ENCODE data around the gene ERCC4.
A peak's percentile ranks its signal among the peaks of the same experiment; 100 is the strongest.

The ERCC4 gene

DNA sequence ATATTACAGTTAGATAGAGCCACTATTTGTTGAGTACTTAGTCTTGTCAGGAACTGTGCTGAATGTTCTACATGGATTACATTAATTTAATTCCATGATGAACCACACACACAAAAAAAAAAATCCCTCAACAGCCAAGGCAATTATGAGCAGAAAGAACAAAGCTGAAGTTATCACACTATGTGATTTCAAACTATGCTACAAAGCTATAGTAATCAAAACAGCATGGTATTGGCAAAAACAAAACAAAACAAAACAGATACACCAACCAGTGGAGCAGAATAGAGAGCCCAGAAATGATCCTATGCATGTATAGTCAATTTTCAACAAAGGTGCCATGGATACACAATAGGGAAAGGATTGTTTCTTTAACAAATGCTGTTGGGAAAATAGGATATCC is 8.1 kb upstream of the ERCC4 start:
- DNase-seq, result no peak

DNA sequence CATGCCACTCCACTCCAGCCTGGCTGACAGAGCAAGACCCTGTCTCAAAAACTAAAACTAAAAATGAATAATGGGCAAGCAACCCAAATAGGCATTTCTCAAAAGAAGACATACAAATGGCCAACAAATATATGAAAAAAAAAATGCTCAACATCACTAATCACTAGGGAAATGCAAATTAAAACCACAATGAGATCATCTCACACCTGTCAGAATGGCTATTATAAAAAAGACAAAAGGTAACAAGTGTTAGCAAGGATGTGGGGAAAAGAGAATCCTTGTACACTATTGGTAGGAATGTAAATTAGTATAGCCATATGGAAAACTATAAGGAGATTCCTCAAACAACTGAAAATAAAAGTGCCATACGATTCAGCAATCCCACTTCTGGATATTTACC is 7.1 kb upstream of the ERCC4 start:
- no peak for DNase-seq

DNA sequence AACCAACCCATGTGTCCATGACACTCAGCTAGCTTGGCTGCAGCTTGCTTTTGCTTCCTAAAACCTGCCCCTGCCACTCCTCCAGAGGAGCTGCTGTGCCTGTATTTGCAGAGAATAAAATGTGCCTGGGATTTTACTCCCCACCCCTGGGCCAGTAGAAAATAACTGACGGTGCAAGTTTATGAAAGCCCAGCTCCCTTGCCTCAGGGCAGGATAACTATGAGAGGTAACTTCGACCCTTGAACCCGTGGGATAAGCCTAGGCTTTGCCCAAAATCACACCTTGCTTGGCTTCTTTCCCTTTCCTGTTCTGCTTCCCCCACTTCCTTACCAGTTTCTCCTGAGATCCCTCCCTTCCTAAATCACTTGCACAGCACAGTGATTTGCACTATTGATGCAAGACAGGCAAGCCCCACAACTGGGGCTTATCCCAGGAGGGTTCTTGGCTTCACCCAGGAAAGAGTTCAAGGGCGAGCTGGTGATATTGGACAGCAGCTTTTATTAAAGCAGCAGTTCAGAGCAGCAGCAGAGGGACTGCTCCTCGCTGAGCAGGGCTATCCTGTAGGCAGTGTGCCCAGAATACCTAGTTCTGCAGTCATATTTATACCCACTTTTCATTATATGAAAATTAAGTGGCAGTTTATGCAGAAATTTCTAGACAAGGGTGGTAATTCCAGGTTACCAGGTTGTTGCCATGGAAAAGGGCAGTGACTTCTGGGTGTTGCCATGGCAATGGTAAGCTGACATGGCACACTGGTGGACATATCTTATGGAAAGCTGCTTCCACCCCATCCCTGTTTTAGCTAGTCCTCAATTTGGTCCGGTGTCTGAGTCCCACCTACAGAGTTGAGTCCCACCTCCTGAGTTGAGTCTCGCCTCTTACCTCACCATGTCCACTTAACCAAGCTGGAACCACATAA is 6.3 kb upstream of the ERCC4 start:
- no peak for DNase-seq

DNA sequence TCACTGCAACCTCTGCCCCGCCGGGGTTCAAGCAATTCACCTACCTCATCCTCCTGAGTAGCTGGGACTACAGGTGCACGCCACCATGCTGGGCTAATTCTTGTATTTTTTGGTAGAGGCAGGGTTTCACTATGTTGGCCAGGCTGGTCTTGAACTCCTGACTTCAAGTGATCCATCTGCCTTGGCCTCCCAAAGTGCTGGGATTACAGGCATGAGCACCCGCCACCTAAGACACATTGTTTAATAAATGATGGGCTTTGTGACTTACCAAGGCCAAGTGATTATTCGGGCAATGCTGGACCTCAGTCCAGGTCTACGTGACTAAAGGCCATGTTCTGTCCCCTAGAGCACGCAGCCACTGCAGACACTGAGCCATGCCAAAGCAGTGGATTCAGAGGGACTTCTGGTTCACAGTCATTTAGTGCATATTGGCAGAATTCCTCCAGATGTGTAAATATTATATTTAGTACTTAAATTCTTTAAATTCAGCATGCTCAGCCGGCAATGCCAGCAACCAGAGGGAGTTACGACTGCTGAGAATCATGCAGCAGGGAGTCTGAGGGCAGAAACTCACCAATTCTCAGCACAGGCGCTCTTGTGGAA is 4.8 kb upstream of the ERCC4 start:
- no peak for DNase-seq

DNA sequence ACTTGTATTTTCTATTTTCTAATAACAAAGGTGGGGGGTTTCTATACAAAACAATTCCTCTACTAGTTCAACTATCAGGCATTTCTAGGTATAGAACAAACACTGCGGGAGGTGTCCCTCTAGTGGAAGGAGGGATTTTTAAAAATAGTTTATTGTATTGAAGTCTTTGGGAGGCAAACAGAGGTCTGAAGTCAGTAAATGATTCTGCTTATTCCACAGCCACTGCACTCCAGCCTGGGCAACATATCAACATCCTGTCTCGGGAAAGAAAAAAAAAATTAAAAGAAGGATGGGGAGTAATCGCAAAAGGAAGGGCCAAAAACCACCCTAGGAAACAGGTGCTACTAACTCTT is 648 bp upstream of the ERCC4 start:
- DNase-seq, result peak; percentile 43 to 70

DNA sequence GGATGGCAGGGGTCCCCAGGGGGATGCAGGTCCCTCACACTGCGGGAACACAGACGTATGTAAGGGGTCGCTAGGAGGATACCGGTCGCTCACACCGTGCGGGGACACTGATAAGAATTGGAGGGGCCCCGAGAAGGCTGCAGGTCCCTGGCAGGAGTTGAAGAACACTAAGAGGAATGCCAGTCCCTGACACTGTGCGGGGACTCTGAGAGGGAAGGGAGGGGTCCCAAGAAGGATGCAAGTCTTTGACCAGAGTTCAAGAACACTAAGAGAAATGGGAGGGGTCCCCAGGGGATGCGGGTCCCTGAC is 510 bp downstream of the ERCC4 start:
- DNase-seq, result no peak

DNA sequence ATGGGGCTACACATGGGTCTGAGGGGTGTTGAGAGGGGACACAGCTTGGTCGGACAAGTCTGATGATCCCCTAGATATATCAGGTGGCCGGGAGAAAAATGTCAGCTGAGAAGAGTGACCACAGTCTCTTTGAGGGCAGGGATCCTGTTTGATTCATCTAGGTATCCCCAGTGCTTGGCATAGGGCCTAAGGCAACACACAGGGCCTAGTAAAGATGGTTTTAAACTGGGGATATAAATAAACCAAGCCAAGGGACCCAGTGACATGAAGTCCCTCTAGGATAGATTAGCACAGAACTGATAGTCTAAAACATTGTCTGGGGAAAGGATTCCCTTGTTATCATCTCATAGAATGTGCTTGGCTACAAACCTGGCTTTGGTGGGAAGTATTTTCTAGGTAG is 1.4 kb downstream of the ERCC4 start:
- DNase-seq, result no peak

DNA sequence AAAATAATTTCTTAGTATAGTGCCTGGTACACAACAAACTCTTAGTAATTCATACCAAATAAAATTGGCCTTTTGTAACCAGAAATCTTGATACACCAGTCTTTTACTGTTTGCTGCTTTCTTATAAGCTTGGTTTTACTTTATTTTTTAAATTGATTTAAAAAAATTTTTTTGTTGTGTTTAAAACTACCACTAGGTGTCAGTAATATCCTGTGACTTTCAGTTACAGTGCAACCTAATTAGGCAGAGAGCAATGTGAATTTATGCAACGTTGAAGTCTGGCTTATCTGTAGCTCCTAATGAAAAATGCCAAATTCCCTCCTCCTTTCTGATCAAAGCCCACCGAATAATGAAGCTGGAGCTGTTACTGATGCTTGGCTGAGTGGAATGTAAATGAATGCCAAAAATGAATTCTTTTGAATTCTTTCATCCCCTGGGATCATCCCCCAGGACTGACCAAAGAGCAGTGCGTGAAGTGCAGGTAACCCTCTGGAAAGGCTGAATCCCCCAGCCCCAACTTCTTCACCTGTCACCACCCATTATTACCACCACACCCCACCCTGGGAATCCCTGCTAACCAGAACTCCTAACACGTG is 3.8 kb downstream of the ERCC4 start:
- DNase-seq, result peak; percentile 31 to 44

DNA sequence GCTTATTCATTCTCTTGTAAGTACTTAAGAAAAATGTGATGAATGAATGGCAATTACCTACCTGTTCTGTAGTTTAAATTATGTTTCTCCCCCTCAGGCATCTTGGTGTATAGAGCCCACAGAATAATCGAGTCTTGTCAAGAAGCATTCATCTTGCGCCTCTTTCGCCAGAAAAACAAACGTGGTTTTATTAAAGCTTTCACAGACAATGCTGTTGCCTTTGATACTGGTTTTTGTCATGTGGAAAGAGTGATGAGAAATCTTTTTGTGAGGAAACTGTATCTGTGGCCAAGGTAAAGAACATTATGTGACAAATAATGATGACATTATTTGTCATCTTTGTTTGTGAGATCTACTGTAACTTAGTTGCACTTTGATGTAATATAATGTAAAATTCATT is 6.5 kb downstream of the ERCC4 start:
- DNase-seq, result peak in 1 of 2 experiments; percentile 69

DNA sequence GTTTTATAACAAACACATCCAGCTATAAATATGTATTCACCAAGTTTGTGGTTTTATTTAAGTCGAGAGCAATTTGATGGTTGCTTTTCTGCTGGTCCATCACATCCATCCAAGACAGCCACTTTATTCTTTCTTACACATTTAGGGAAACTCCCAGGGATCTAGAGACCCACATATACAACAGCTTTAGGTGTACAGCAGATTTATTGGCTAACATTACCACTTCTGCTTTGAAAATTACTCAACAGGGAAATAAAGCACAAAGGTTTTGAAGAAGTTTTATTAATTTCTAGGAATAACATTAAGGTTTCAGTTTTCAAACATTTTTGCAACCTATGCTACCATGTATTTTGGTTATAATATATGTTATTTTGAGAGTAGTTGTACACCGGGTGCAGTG is 6.9 kb downstream of the ERCC4 start:
- no peak for DNase-seq

DNA sequence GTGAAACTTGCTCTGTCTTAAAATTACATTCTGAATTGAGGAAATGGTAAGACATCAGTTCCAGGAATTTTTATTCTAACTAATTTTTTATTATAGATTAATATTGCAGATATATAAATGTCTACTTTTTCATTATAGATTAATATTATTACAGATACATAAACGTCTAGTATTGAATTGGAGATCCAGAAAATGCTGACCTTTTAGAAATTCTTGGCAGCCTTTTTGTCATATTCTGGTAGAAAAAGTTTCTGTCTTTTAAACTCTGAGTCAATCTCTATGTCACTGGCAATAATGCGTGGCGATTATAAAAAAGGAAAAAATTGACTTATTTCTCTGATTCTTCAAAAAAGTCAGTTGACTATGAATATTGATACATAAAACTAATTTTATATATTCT is 8.7 kb downstream of the ERCC4 start:
- no peak for DNase-seq

DNA sequence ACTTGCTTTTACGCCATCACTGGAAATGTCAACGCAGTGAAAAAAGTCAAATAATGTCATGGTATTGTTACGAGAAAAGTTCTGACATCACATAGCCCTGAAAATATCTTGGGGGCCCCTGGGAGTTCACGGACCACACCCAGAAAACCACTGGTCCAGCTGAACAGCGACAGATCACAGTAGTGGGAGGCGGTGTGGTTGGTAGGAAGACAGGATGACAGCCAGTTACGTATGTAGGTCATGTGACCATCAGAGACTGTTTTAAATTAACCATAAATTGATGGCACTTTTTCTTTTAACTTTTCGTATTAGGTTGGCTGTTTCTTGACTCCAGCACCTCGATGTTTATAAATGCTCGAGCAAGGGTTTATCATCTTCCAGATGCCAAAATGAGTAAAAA is 11.9 kb downstream of the ERCC4 start:
- DNase-seq, result no peak

DNA sequence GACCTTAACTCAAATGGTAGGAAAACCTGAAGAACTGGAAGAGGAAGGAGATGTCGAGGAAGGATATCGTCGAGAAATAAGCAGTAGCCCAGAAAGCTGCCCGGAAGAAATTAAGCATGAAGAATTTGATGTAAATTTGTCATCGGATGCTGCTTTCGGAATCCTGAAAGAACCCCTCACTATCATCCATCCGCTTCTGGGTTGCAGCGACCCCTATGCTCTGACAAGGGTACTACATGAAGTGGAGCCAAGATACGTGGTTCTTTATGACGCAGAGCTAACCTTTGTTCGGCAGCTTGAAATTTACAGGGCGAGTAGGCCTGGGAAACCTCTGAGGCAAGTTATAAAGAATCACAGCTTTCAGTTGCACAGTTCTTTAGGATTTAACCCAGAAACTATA is 15.5 kb downstream of the ERCC4 start:
- DNase-seq, result no peak

DNA sequence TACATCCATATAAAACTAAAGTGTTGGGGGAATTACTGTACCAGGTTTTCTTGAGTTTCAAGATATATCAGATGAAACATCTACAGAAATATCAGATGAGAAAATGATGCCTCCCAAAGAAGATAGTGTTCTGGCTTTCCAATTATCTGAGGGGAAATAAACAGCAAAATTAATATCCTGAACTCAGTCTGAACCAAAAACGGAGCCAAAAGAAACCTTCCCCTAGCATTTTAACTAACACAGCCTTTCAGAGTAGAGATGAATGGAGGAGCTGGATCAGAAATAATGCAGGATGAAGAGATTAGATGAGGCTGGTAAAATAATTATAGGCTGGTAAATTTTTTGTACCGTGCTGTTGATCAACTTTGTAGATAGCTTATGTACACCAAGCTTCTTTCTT is 16.2 kb downstream of the ERCC4 start:
- DNase-seq, result no peak

DNA sequence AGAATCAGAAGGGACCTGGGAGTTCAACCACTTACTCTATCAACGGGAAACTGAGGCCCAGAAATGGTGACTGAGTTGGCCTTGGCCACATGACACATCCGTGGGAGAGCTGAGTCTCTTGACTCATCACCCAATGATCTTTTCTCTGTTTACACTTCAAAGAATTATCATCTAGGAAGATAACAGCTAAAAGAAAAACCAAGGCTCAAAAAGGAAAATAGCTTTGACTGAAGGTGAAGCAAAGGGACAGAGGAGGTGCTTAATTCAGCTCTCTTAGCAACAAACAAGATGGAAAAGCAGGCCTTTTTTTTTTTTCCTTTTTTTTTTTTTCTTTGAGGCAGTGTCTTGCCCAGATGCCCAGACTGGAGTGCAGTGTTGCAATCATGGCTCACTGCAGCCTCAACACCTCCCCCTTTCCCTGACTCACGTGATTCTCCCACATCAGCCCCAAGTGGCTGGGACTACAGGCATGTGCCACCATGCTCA is 16.7 kb downstream of the ERCC4 start:
- no peak for DNase-seq

DNA sequence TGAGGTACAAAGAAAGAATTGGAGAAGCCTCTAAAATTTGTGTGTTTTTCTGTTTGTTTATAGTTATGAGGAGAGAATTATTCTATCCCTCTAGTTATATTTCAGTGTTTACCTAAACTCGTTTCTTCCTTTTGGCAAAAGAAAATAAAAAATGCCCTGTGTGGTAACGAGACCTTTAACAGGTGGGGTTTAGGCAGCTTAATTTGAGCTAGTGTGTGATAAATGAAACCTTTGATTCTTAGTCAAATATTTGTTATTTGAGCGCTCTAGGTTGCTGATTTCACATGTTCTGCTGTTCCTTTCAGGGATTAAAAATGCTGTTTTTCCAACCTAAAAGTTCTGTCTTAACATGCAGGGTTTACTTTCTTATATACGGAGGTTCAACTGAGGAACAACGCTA is 17.5 kb downstream of the ERCC4 start:
- no peak for DNase-seq

DNA sequence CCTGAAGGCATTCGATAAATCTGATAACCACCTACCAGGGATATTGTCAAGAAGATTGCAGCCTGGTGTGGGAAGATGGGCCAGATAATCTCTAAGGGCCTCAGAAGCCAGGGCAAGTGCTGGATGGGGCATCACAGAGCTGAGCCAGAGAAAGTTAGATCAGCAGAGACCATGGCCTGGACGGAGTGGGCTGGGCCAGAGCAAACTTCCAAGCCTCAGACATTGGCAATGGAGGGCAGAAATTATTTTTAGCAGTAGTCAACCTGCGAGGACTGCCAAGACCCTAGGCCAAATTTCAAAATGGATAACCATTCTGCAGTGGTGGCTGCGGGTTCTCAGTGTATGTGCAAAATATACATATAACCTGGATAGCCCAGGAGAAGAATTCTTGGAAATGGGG is 18.5 kb downstream of the ERCC4 start:
- no peak for DNase-seq

DNA sequence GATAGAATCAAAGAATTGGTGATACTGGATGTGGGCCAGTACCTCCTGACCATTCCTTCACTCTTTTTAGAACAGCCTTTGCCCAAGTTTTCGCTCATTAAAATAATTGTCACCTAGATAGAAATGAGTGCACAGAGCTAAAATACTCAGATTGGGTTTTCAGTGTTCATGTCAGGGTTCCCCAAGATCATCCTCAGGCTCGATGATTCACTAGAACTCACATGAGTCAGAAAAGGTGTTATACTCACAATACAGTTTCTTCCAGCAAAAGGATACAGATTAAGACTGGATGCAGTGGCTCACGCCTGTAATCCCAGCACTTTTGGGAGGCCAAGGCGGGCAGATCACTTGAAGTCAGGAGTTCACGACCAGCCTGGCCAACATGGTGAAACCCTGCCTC is 19.9 kb downstream of the ERCC4 start:
- no peak for DNase-seq

DNA sequence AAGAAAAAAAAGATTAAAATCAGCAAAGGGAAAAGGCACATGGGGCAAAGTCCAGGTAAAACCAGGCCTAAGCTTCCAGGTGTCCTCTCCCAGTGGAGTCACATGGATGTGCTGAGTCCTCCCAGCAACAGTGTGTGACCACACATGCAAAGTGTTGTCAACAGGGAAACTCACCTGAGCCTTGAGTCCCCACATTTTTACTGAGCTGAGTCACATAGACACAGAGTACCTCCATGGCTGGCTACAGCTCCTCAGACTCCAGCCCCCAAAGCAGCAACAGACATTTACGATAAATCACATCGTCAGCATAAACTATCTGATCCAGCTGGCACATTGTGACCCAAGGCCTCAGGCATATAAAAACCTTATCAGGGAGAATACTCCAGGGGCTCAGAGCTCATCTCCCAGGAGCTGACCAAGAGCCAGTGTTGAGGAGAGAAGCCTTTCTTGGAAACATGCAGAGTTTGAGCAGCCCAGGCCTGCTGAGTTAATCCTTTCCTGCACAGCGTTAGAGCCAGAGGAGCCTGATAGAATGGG is 20.5 kb downstream of the ERCC4 start:
- no peak for DNase-seq

DNA sequence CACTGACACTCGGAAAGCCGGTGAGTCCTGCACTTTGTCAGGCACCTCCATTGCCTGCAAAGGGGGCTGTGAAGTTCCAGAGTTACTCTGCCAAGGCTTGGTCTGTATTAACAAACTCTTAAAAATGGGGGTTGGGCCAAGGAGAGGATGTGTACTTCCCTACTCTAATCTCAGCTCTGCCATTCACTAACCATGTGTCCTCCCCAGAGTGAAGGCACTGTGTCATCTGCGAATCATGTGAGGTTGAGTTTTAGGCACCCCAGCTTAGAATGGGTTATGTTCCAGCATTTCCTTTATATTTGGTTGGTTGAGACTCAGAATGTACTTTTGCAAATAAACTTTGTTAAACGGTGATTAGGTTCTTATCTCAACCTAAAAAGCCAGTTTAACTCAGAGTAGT is 24.9 kb downstream of the ERCC4 start:
- DNase-seq, result no peak

DNA sequence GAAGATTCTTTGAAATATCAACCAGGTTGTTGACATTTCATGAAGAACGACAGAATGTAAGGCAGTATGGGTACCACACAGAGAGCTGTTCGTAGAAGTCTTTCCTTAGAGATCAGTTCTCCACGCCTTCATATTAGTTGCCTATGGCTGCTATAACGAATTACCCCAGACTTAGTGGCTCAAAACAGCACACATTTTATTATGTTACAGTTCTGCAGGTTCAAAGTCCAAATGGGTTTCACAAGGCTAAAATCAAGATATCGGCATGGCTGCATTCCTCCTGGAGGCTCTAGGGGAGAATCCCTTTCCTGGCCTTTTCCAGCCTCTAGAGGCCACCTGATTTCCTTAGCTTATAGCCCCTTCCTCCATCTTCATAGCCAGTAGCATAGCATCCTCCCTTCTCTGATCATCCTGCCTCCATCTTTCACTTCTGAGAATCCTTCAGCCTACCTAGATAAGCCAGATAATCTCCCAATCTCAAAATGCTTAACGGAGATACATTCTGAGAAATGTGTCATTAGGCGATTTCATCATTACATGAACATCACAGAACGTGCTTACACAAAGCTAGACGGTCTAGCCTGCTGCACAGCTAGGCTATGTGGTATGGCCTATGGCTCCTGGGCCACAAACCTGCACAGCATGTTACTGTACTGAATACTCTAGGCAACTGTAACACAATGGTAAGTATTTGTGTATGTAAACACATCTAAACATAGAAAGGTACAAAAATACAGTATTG is 26.0 kb downstream of the ERCC4 start:
- no peak for DNase-seq

DNA sequence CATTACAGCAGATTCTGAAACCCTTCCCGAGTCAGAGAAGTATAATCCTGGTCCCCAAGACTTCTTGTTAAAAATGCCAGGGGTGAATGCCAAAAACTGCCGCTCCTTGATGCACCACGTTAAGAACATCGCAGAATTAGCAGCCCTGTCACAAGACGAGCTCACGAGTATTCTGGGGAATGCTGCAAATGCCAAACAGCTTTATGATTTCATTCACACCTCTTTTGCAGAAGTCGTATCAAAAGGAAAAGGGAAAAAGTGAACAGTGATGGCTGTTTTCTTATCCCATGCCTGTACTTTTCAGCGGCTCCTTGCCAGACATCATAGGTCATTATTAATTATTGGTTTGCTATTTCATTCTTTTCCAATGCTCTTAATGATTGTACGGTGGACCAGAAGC is 28.1 kb downstream of the ERCC4 start:
- no peak for DNase-seq

DNA sequence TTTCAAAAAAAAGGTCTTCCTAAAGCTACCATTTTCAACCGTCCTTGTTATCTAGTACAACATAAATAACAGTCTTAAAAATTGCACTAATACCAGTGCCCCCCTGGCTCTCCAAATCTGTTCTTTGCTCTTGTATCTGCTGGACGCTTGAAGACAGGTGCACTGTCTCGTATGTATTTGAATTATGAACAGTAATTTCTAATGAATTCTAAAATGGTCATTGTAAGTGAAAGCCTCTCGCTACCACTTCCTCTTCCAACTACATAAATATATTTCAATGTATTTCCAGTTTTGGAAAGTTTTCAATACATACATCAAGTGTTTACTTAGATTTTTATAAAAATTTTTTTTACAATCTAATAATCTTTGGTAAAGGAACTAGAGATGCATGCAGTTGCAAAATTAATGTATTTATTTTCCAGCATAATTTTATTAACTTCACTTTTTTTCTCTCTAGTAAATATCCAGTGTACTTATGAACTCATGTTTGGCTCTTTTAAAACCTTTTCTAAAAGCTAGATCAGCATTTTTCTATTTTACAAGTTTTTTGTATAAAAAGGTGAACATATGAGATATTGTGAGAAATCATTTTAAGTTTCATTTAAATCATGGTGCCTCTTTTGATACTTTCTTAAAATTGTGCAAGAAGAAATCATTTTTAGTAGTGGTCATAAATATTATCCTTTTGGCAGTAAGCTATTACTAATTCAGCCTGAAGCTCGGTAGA is 31.0 kb downstream of the ERCC4 start:
- no peak for DNase-seq

All from NCI-H1930 (cell line).